ES-I3 (cell line): ENCODE measurements around the gene CALCOCO1.
A peak's percentile ranks its signal among the peaks of the same experiment; 100 is the strongest.
"Not testable (repeated sequence)": the region's sequence is repeated elsewhere in the genome, so short reads cannot be mapped to it uniquely, and the experiment has no call there.

ENCODE experiments used
- H3K36me3 ChIP-seq: 2 replicates; pipeline ENCODE4 v1.6.1; 2013; ENCODE audit warnings: mild to moderate bottlenecking, low read length, control low read depth, moderate library complexity; ENCODE audit not compliant: insufficient read depth
- H3K4me1 ChIP-seq: 2 replicates; pipeline ENCODE4 v1.6.1; 2013; ENCODE audit warnings: mild to moderate bottlenecking, control low read depth, low read length; ENCODE audit not compliant: insufficient read depth
- H3K9ac ChIP-seq: 2 replicates; pipeline ENCODE4 v1.6.1; 2013; ENCODE audit warnings: low read depth, mild to moderate bottlenecking, low read length, moderate library complexity
- H3K9me3 ChIP-seq: 2 replicates; pipeline ENCODE4 v1.6.1; 2013; ENCODE audit warnings: mild to moderate bottlenecking, low read length, moderate library complexity; ENCODE audit not compliant: control insufficient read depth, insufficient read depth

Gene CALCOCO1

GRCh38 chr12:53733807-53734200, 6.6 kb upstream of the CALCOCO1 start:
- Histone ChIP-seq H3K9ac (no peak overlapping the region), H3K36me3 (no peaks in the 10 kb centered on the region), H3K9me3 (no peaks in the 10 kb centered on the region), H3K4me1 (no peaks in the 10 kb centered on the region)

- Histone ChIP-seq H3K9me3 (no peaks in the 10 kb centered on the region), H3K9ac (no peak overlapping the region), H3K36me3 (no peaks in the 10 kb centered on the region), H3K4me1 (peaks cover 4% of the 10 kb centered on the region; the same call in 1 of the 2 replicates)
Observed at GRCh38 chr12:53733051-53733806, 6.0 kb upstream of the CALCOCO1 start.

- H3K4me1 ChIP-seq = peaks cover 7% of the 10 kb centered on the region
- no peaks in the 10 kb centered on the region for H3K36me3 ChIP-seq
- no peak overlapping the region for H3K9ac ChIP-seq
- no peaks in the 10 kb centered on the region for H3K9me3 ChIP-seq
Observed at GRCh38 chr12:53729644-53730043, 2.4 kb upstream of the CALCOCO1 start.

- H3K36me3 ChIP-seq = no peaks in the 10 kb centered on the region
- peak overlapping the region; percentile 76; the same call in 1 of the 2 replicates for H3K9ac ChIP-seq
- H3K9me3 ChIP-seq = no peaks in the 10 kb centered on the region
- peaks cover 7% of the 10 kb centered on the region for H3K4me1 ChIP-seq
Observed at GRCh38 chr12:53728206-53728605, 954 bp upstream of the CALCOCO1 start.

- Histone ChIP-seq H3K9me3 (no peaks in the 10 kb centered on the region), H3K36me3 (no peaks in the 10 kb centered on the region), H3K4me1 (peaks cover 7% of the 10 kb centered on the region), H3K9ac (peak overlapping the region; percentile 71; the same call in 1 of the 2 replicates)
Observed at GRCh38 chr12:53726946-53727309, 324 bp downstream of the CALCOCO1 start.

GRCh38 chr12:53726341-53726740, 911 bp downstream of the CALCOCO1 start:
- H3K36me3 ChIP-seq = no peaks in the 10 kb centered on the region
- H3K9me3 ChIP-seq = no peaks in the 10 kb centered on the region
- peak overlapping the region; percentile 71; the same call in 1 of the 2 replicates for H3K9ac ChIP-seq
- peaks cover 7% of the 10 kb centered on the region for H3K4me1 ChIP-seq

GRCh38 chr12:53725824-53726223, 1.4 kb downstream of the CALCOCO1 start:
- H3K9me3 ChIP-seq = no peaks in the 10 kb centered on the region
- H3K36me3 ChIP-seq = no peaks in the 10 kb centered on the region
- H3K4me1 ChIP-seq = peaks cover 7% of the 10 kb centered on the region
- H3K9ac ChIP-seq = peak overlapping the region; percentile 14; the same call in 1 of the 2 replicates

GRCh38 chr12:53722450-53723041, 4.7 kb downstream of the CALCOCO1 start:
- Histone ChIP-seq H3K36me3 (no peaks in the 10 kb centered on the region; the same call in 1 of the 2 replicates), H3K4me1 (no peaks in the 10 kb centered on the region; the same call in 1 of the 2 replicates), H3K9me3 (no peaks in the 10 kb centered on the region), H3K9ac (no peak overlapping the region)

GRCh38 chr12:53720946-53721345, 6.3 kb downstream of the CALCOCO1 start:
- Histone ChIP-seq H3K9ac (no peak overlapping the region), H3K4me1 (no peaks in the 10 kb centered on the region; the same call in 1 of the 2 replicates), H3K36me3 (no peaks in the 10 kb centered on the region; the same call in 1 of the 2 replicates), H3K9me3 (no peaks in the 10 kb centered on the region)

- Histone ChIP-seq H3K4me1 (no peaks in the 10 kb centered on the region), H3K9ac (no peak overlapping the region), H3K9me3 (no peaks in the 10 kb centered on the region), H3K36me3 (no peaks in the 10 kb centered on the region; the same call in 1 of the 2 replicates)
Observed at GRCh38 chr12:53719649-53720048, 7.6 kb downstream of the CALCOCO1 start.

GRCh38 chr12:53718567-53718966, 8.7 kb downstream of the CALCOCO1 start:
- not testable (repeated sequence) for H3K9me3 ChIP-seq, H3K9ac ChIP-seq, H3K36me3 ChIP-seq, H3K4me1 ChIP-seq

GRCh38 chr12:53717319-53717718, 9.9 kb downstream of the CALCOCO1 start:
- H3K36me3 ChIP-seq = no peaks in the 10 kb centered on the region; the same call in 1 of the 2 replicates

GRCh38 chr12:53714004-53714403, 13.2 kb downstream of the CALCOCO1 start:
- no peaks in the 10 kb centered on the region for H3K4me1 ChIP-seq
- H3K9ac ChIP-seq = no peak overlapping the region
- no peaks in the 10 kb centered on the region for H3K36me3 ChIP-seq
- no peaks in the 10 kb centered on the region for H3K9me3 ChIP-seq

More at GRCh38 chr12:53717319-53717718, 9.9 kb downstream of the CALCOCO1 start:
- no peak overlapping the region for H3K9ac ChIP-seq
- no peaks in the 10 kb centered on the region for H3K9me3 ChIP-seq
- no peaks in the 10 kb centered on the region for H3K4me1 ChIP-seq

- Histone ChIP-seq H3K36me3 (no peaks in the 10 kb centered on the region), H3K9ac (no peak overlapping the region), H3K9me3 (no peaks in the 10 kb centered on the region), H3K4me1 (no peaks in the 10 kb centered on the region)
Observed at GRCh38 chr12:53713516-53713915, 13.7 kb downstream of the CALCOCO1 start.

- Histone ChIP-seq H3K4me1 (no peaks in the 10 kb centered on the region), H3K9ac (no peak overlapping the region), H3K36me3 (no peaks in the 10 kb centered on the region), H3K9me3 (no peaks in the 10 kb centered on the region)
Observed at GRCh38 chr12:53712059-53712643, 15.1 kb downstream of the CALCOCO1 start.
